Measurements from ENCODE around the gene BPIFB3.

GRCh38 chr20:33059136-33059535 is 5.4 kb downstream of the BPIFB3 start:
- TF ChIP-seq POLR2A (IDR thresholded peaks at IDR 0.05): no peak
- TF ChIP-seq, protein P1, sequence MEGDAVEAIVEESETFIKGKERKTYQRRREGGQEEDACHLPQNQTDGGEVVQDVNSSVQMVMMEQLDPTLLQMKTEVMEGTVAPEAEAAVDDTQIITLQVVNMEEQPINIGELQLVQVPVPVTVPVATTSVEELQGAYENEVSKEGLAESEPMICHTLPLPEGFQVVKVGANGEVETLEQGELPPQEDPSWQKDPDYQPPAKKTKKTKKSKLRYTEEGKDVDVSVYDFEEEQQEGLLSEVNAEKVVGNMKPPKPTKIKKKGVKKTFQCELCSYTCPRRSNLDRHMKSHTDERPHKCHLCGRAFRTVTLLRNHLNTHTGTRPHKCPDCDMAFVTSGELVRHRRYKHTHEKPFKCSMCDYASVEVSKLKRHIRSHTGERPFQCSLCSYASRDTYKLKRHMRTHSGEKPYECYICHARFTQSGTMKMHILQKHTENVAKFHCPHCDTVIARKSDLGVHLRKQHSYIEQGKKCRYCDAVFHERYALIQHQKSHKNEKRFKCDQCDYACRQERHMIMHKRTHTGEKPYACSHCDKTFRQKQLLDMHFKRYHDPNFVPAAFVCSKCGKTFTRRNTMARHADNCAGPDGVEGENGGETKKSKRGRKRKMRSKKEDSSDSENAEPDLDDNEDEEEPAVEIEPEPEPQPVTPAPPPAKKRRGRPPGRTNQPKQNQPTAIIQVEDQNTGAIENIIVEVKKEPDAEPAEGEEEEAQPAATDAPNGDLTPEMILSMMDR (IDR thresholded peaks at IDR 0.05): no peak
